ENCODE measurements around the gene ATP5PD.

- TF ChIP-seq POLR2AphosphoS5 (IDR thresholded peaks at IDR 0.05; ENCODE audit: low read depth, low read length) (no peak), POLR2A (IDR thresholded peaks at IDR 0.05; ENCODE audit: low read depth, low read length) (no peak), PAX5 (IDR thresholded peaks at IDR 0.05; ENCODE audit: insufficient read depth, low read length, severe bottlenecking) (no peak)
These were observed 35.1 kb upstream of the ATP5PD start for GRCh38 chr17:75081611-75082540.
